Liver (tissue), 9 donors: ENCODE data around the gene BSND. TPM values are rescaled to one million over a fixed set of nuclear protein-coding genes. Genes with fewer than 3 reads are reported as not detected.

Source experiments
- DNase-seq: peaks from one replicate; pipeline ENCODE4 v3.0.0-alpha.2; 2017; ENCODE audit warnings: low spot score
- H3K27ac ChIP-seq, 2 donors: one replicate each; pipeline ENCODE4 v1.7.0; 2013; ENCODE audit warnings: inconsistent platforms in 2 of 2, low read length in 2 of 2, control low read depth in 1 of 2, low read depth in 1 of 2, mild to moderate bottlenecking in 1 of 2
- H3K27me3 ChIP-seq, 4 donors: one replicate each; pipeline versions ENCODE4 v1.6.1 to v1.7.0; 2013; ENCODE audit warnings: low read length in 3 of 4, inconsistent platforms in 1 of 4, mild to moderate bottlenecking in 1 of 4, moderate library complexity in 1 of 4; ENCODE audit not compliant: control insufficient read depth in 4 of 4, insufficient read depth in 4 of 4
- H3K36me3 ChIP-seq, 4 donors: one replicate each; pipeline versions ENCODE4 v1.6.1 to v1.7.0; 2013; ENCODE audit warnings: low read length in 3 of 4, mild to moderate bottlenecking in 3 of 4, low read depth in 1 of 4, moderate library complexity in 1 of 4; ENCODE audit not compliant: control insufficient read depth in 4 of 4, insufficient read depth in 3 of 4
- H3K4me1 ChIP-seq, 4 donors: one replicate each; pipeline versions ENCODE4 v1.6.1 to v1.7.0; 2013; ENCODE audit warnings: low read length in 3 of 4, mild to moderate bottlenecking in 3 of 4, moderate library complexity in 1 of 4; ENCODE audit not compliant: control insufficient read depth in 4 of 4, insufficient read depth in 4 of 4
- H3K4me3 ChIP-seq, 3 donors: one replicate each; pipeline versions ENCODE4 v1.6.1 to v1.7.0; 2013; ENCODE audit warnings: low read length in 3 of 3, control low read depth in 1 of 3, low read depth in 1 of 3, mild to moderate bottlenecking in 1 of 3
- H3K9ac ChIP-seq, 2 donors: one replicate each; pipeline ENCODE4 v1.7.0; 2013; ENCODE audit warnings: low read length in 2 of 2, mild to moderate bottlenecking in 2 of 2, moderate library complexity in 2 of 2, control low read depth in 1 of 2, low read depth in 1 of 2
- H3K9me3 ChIP-seq, 4 donors: one replicate each; pipeline versions ENCODE4 v1.6.1 to v1.7.0; 2013; ENCODE audit warnings: low read length in 3 of 4; ENCODE audit not compliant: control insufficient read depth in 4 of 4
- EGR1 ChIP-seq, 2 donors: IDR thresholded peaks; 2 replicates each; pipeline ENCODE4 v1.6.1; 2016 to 2018; ENCODE audit warnings: antibody characterized with exemption in 2 of 2, low read depth in 2 of 2
- FOXA1 ChIP-seq: IDR thresholded peaks from 2 replicates; pipeline ENCODE4 v1.6.1; 2016; ENCODE audit warnings: antibody characterized with exemption
- FOXA2 ChIP-seq: IDR thresholded peaks from 2 replicates; pipeline ENCODE4 v1.6.1; 2016; ENCODE audit warnings: antibody characterized with exemption
- GABPA ChIP-seq, 2 donors: IDR thresholded peaks in 1 of 2; conservative IDR thresholded peaks in 1 of 2; 2 replicates each; pipeline ENCODE4 v1.6.1; 2016; ENCODE audit warnings: antibody characterized with exemption in 2 of 2, mild to moderate bottlenecking in 1 of 2, moderate library complexity in 1 of 2
- HNF4A ChIP-seq, 2 donors: conservative IDR thresholded peaks; 2 replicates each; pipeline ENCODE4 v1.6.1; 2016; ENCODE audit warnings: antibody characterized with exemption in 2 of 2, mild to moderate bottlenecking in 2 of 2
- HNF4G ChIP-seq: IDR thresholded peaks from 2 replicates; pipeline ENCODE4 v1.6.1; 2016; ENCODE audit warnings: antibody characterized with exemption
- JUND ChIP-seq, 2 donors: IDR thresholded peaks; 2 replicates each; pipeline ENCODE4 v1.6.1; 2016; ENCODE audit warnings: antibody characterized with exemption in 2 of 2
- NR2F2 ChIP-seq: IDR thresholded peaks from 2 replicates; pipeline ENCODE4 v1.6.1; 2016; ENCODE audit warnings: antibody characterized with exemption
- RAD21 ChIP-seq, 2 donors: IDR thresholded peaks; 2 replicates each; pipeline ENCODE4 v1.6.1; 2016; ENCODE audit warnings: antibody characterized with exemption in 2 of 2, mild to moderate bottlenecking in 2 of 2
- REST ChIP-seq: IDR thresholded peaks from 2 replicates; pipeline ENCODE4 v1.6.1; 2016; ENCODE audit warnings: antibody characterized with exemption, mild to moderate bottlenecking
- RXRA ChIP-seq, 2 donors: IDR thresholded peaks; 2 replicates each; pipeline ENCODE4 v1.6.1; 2017 to 2018; ENCODE audit warnings: antibody characterized with exemption in 2 of 2, mild to moderate bottlenecking in 1 of 2
- SP1 ChIP-seq: IDR thresholded peaks from 2 replicates; pipeline ENCODE4 v1.6.1; 2018; ENCODE audit warnings: antibody characterized with exemption, mild to moderate bottlenecking
- TAF1 ChIP-seq: conservative IDR thresholded peaks from 2 replicates; pipeline ENCODE4 v1.6.1; 2016; ENCODE audit warnings: antibody characterized with exemption, mild to moderate bottlenecking
- YY1 ChIP-seq: IDR thresholded peaks from 2 replicates; pipeline ENCODE4 v1.6.1; 2016; ENCODE audit warnings: antibody characterized with exemption, mild to moderate bottlenecking
- WGBS: extraction: QIAGEN DNeasy Blood & Tissue Kit; methylation state at CpG from one replicate; pipeline ENCODE4 v1.1.7; 2013; 5-methylcytosine and 5-hydroxymethylcytosine counted together
- polyA plus RNA-seq, 2 donors: library from polyadenylated mRNA; stranded (reverse) in 1 of 2; unstranded in 1 of 2; fragments of 200-250 nt in 1 of 2; fragments of >200 nt in 1 of 2; fragmentation: Nextera tagmentation in 1 of 2; extraction: Ambion mirVana in 1 of 2; gene quantifications; one replicate each; pipeline versions ENCODE4 v1.2.1 to v1.2.3, GENCODE V29; 2013 to 2015
- total RNA-seq, 2 donors: library from RNA; depleted of rRNA; stranded (reverse); fragments of >200 nt; gene quantifications; one replicate each; pipeline ENCODE4 v1.2.3, GENCODE V29; 2014
- TF ChIP-seq, protein P1 (sequence below): IDR thresholded peaks from 2 replicates; pipeline ENCODE4 v1.6.1; 2016; ENCODE audit warnings: antibody characterized with exemption
- TF ChIP-seq, protein P2 (sequence below): fragments of 150-350 bp; IDR thresholded peaks from 2 replicates; pipeline ENCODE4 v1.5.1; 2017; ENCODE audit warnings: improper control_type of control experiment, low read depth, low read length; ENCODE audit not compliant: missing input control
- TF ChIP-seq, protein P3 (sequence below): IDR thresholded peaks from 2 replicates; pipeline ENCODE4 v1.6.1; 2016; ENCODE audit warnings: antibody characterized with exemption
- TF ChIP-seq, protein P4 (sequence below): IDR thresholded peaks from 2 replicates; pipeline ENCODE4 v1.6.1; 2016; ENCODE audit warnings: antibody characterized with exemption
- donor health status: healthy.
- donor health status: healthy.
- donor health status: healthy.
- donor health status: healthy.
- donor health status: healthy.

The BSND gene
- total and polyA plus RNA-seq, 4 donors = 0.14 TPM; not detected in 3

DNA sequence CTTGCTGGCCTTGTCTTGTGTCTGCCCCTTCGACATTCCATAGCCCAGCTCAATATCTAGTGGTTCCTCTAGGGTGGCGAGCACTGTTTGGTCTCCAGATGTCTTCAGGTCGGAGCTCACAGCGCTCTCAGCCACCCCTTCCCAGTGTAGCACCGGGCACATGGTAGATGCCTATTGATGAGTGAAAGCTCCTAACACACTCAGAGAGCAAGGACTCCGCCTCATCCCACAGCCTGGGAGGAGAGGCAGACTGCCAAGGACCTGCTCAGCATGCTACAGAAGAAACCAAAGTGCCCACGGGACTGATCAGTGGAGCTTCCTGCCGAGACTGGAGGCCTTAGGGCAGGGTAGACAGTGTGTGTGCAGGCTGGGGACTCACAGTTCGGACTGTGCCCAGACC, 51.5 kb downstream of the BSND start:
- no peak overlapping the region for H3K4me3 ChIP-seq
- H3K27me3 ChIP-seq = no peaks in the 10 kb centered on the region
- no peak overlapping the region for H3K27ac ChIP-seq
- H3K9ac ChIP-seq = no peak overlapping the region
- 63% methylated on average over 9 of the region's 9 CpGs for WGBS
- H3K36me3 ChIP-seq = peaks cover 0 to 10% (median 6%) of the 10 kb centered on the region in 4 donors
- H3K9me3 ChIP-seq = no peaks in the 10 kb centered on the region
- DNase-seq = no peak
- TF ChIP-seq, protein P1, sequence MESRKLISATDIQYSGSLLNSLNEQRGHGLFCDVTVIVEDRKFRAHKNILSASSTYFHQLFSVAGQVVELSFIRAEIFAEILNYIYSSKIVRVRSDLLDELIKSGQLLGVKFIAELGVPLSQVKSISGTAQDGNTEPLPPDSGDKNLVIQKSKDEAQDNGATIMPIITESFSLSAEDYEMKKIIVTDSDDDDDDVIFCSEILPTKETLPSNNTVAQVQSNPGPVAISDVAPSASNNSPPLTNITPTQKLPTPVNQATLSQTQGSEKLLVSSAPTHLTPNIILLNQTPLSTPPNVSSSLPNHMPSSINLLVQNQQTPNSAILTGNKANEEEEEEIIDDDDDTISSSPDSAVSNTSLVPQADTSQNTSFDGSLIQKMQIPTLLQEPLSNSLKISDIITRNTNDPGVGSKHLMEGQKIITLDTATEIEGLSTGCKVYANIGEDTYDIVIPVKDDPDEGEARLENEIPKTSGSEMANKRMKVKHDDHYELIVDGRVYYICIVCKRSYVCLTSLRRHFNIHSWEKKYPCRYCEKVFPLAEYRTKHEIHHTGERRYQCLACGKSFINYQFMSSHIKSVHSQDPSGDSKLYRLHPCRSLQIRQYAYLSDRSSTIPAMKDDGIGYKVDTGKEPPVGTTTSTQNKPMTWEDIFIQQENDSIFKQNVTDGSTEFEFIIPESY = no peak
- TF ChIP-seq HNF4A (conservative IDR thresholded peaks at IDR 0.05) (no peak), REST (no peak), EGR1 (IDR thresholded peaks at IDR 0.05; ENCODE audit: low read depth in 2 of 2) (no peak), RAD21 (IDR thresholded peaks at IDR 0.05) (no peak), SP1 (no peak), RXRA (IDR thresholded peaks at IDR 0.05) (no peak), JUND (IDR thresholded peaks at IDR 0.05) (no peak), FOXA1 (no peak), HNF4G (no peak), FOXA2 (no peak), GABPA (IDR thresholded peaks at IDR 0.05 in 1 of 2, conservative IDR thresholded peaks at IDR 0.05 in 1 of 2) (no peak), TAF1 (no peak), NR2F2 (no peak)
- TF ChIP-seq, protein P2, sequence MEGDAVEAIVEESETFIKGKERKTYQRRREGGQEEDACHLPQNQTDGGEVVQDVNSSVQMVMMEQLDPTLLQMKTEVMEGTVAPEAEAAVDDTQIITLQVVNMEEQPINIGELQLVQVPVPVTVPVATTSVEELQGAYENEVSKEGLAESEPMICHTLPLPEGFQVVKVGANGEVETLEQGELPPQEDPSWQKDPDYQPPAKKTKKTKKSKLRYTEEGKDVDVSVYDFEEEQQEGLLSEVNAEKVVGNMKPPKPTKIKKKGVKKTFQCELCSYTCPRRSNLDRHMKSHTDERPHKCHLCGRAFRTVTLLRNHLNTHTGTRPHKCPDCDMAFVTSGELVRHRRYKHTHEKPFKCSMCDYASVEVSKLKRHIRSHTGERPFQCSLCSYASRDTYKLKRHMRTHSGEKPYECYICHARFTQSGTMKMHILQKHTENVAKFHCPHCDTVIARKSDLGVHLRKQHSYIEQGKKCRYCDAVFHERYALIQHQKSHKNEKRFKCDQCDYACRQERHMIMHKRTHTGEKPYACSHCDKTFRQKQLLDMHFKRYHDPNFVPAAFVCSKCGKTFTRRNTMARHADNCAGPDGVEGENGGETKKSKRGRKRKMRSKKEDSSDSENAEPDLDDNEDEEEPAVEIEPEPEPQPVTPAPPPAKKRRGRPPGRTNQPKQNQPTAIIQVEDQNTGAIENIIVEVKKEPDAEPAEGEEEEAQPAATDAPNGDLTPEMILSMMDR = no peak
- TF ChIP-seq, protein P3, sequence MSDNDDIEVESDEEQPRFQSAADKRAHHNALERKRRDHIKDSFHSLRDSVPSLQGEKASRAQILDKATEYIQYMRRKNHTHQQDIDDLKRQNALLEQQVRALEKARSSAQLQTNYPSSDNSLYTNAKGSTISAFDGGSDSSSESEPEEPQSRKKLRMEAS = no peak
- H3K4me1 ChIP-seq = peaks cover 32 to 96% (median 83%) of the 10 kb centered on the region in 4 donors

GRCh38 chr1:55051169-55051568, 52.4 kb downstream of the BSND start:
- Histone ChIP-seq H3K27ac (no peak overlapping the region), H3K4me1 (peaks cover 32 to 94% (median 79%) of the 10 kb centered on the region in 4 donors), H3K36me3 (peaks cover 0 to 8% (median 6%) of the 10 kb centered on the region in 4 donors), H3K9me3 (no peaks in the 10 kb centered on the region), H3K9ac (no peak overlapping the region), H3K4me3 (no peak overlapping the region), H3K27me3 (no peaks in the 10 kb centered on the region)
- no peak for DNase-seq
- 89% methylated on average over 5 of the region's 5 CpGs for WGBS
- TF ChIP-seq, protein P2 = no peak
- no peak for TF ChIP-seq SP1
- TF ChIP-seq, protein P3 = no peak
- no peak for TF ChIP-seq TAF1
- TF ChIP-seq GABPA (IDR thresholded peaks at IDR 0.05 in 1 of 2, conservative IDR thresholded peaks at IDR 0.05 in 1 of 2) = no peak
- TF ChIP-seq RAD21 (IDR thresholded peaks at IDR 0.05) = no peak
- TF ChIP-seq JUND (IDR thresholded peaks at IDR 0.05) = no peak
- TF ChIP-seq EGR1 (IDR thresholded peaks at IDR 0.05; ENCODE audit: low read depth in 2 of 2) = no peak
- no peak for TF ChIP-seq FOXA2
- TF ChIP-seq YY1 = no peak
- TF ChIP-seq FOXA1 = no peak
- TF ChIP-seq, protein P4, sequence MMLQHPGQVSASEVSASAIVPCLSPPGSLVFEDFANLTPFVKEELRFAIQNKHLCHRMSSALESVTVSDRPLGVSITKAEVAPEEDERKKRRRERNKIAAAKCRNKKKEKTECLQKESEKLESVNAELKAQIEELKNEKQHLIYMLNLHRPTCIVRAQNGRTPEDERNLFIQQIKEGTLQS = no peak
- no peak for TF ChIP-seq RXRA (IDR thresholded peaks at IDR 0.05)
- no peak for TF ChIP-seq NR2F2
- no peak for TF ChIP-seq HNF4G
- TF ChIP-seq, protein P1 = no peak
